H9 (cell line): Measurements from ENCODE around the gene LYRM9. TPM values are rescaled to one million over a fixed set of nuclear protein-coding genes. Genes with fewer than 3 reads are reported as not detected.

Experiments used
- DNase-seq: peaks from one replicate; pipeline ENCODE4 v3.0.0-alpha.2; 2017
- H2AFZ ChIP-seq: one replicate; pipeline ENCODE4 v1.6.1; 2013; ENCODE audit warnings: mild to moderate bottlenecking, low read length, control low read depth, moderate library complexity
- H2AK5ac ChIP-seq: 2 replicates; pipeline ENCODE4 v1.6.1; 2013; ENCODE audit warnings: low read length, control low read depth, mixed read lengths; ENCODE audit not compliant: insufficient read length
- H2BK120ac ChIP-seq: one replicate; pipeline ENCODE4 v1.6.1; 2013; ENCODE audit warnings: low read depth, mild to moderate bottlenecking, low read length, control low read depth, inconsistent platforms; ENCODE audit not compliant: poor library complexity, severe bottlenecking
- H2BK12ac ChIP-seq: 2 replicates; pipeline ENCODE4 v1.6.1; 2013; ENCODE audit warnings: low read length, control low read depth, mixed read lengths, low read depth; ENCODE audit not compliant: insufficient read length
- H2BK15ac ChIP-seq: 2 replicates; pipeline ENCODE4 v1.6.1; 2013; ENCODE audit warnings: low read depth, low read length, control low read depth
- H2BK20ac ChIP-seq: one replicate; pipeline ENCODE4 v1.6.1; 2013; ENCODE audit warnings: low read depth, mild to moderate bottlenecking, low read length, control low read depth, inconsistent platforms; ENCODE audit not compliant: poor library complexity, severe bottlenecking
- H2BK5ac ChIP-seq: 2 replicates; pipeline ENCODE4 v1.6.1; 2013; ENCODE audit warnings: low read length, control low read depth, mixed read lengths; ENCODE audit not compliant: insufficient read length
- H3K14ac ChIP-seq: 2 replicates; pipeline ENCODE4 v1.6.1; 2013; ENCODE audit warnings: low read length, control low read depth; ENCODE audit not compliant: insufficient read depth
- H3K18ac ChIP-seq: 2 replicates; pipeline ENCODE4 v1.6.1; 2013; ENCODE audit warnings: low read depth, mild to moderate bottlenecking, mixed read lengths, low read length, control low read depth; ENCODE audit not compliant: insufficient read length
- H3K23ac ChIP-seq: 2 replicates; pipeline ENCODE4 v1.6.1; 2013; ENCODE audit warnings: low read length, control low read depth, mixed read lengths, low read depth; ENCODE audit not compliant: insufficient read length
- H3K23me2 ChIP-seq: 2 replicates; pipeline ENCODE4 v1.6.1; 2013; ENCODE audit warnings: low read depth, mild to moderate bottlenecking, mixed read lengths, low read length, control low read depth; ENCODE audit not compliant: insufficient read length, poor library complexity, severe bottlenecking
- H3K27ac ChIP-seq: 2 replicates; pipeline ENCODE4 v1.5.1; 2013; ENCODE audit warnings: low read length, control low read depth, mixed read lengths, low read depth; ENCODE audit not compliant: insufficient read length
- H3K27me3 ChIP-seq: 2 replicates; pipeline ENCODE4 v1.6.1; 2013; ENCODE audit warnings: low read length, control low read depth, inconsistent platforms; ENCODE audit not compliant: insufficient read depth
- H3K4ac ChIP-seq: 2 replicates; pipeline ENCODE4 v1.6.1; 2013; ENCODE audit warnings: low read depth, mild to moderate bottlenecking, control low read depth, inconsistent platforms, low read length, moderate library complexity
- H3K4me1 ChIP-seq: 2 replicates; pipeline ENCODE4 v1.6.1; 2013; ENCODE audit warnings: low read length, control low read depth, inconsistent platforms; ENCODE audit not compliant: insufficient read depth
- H3K4me2 ChIP-seq: 2 replicates; pipeline ENCODE4 v1.6.1; 2013; ENCODE audit warnings: low read length, control low read depth, mixed read lengths; ENCODE audit not compliant: insufficient read length, insufficient read depth
- H3K56ac ChIP-seq: 2 replicates; pipeline ENCODE4 v1.6.1; 2013; ENCODE audit warnings: low read depth, mild to moderate bottlenecking, mixed read lengths, low read length, control low read depth; ENCODE audit not compliant: insufficient read length
- H3K79me1 ChIP-seq: 2 replicates; pipeline ENCODE4 v1.6.1; 2013; ENCODE audit warnings: low read depth, mild to moderate bottlenecking, moderate library complexity, low read length, control low read depth, inconsistent platforms; ENCODE audit not compliant: insufficient read depth, poor library complexity, severe bottlenecking
- H3K79me2 ChIP-seq: 2 replicates; pipeline ENCODE4 v1.6.1; 2013; ENCODE audit warnings: low read length, control low read depth, inconsistent platforms; ENCODE audit not compliant: insufficient read depth
- H3K9ac ChIP-seq: 2 replicates; pipeline ENCODE4 v1.6.1; 2013; ENCODE audit warnings: low read length, control low read depth, mixed read lengths; ENCODE audit not compliant: insufficient read length; ENCODE audit errors: extremely low read depth
- H3K9me3 ChIP-seq: one replicate; pipeline ENCODE4 v1.6.1; 2013; ENCODE audit warnings: low read depth, low read length, inconsistent platforms; ENCODE audit not compliant: control insufficient read depth
- H3T11ph ChIP-seq: one replicate; pipeline ENCODE4 v1.6.1; 2013; ENCODE audit warnings: mild to moderate bottlenecking, low read length, control low read depth, inconsistent platforms
- H4K20me1 ChIP-seq: one replicate; pipeline ENCODE4 v1.6.1; 2013; ENCODE audit not compliant: control insufficient read depth, insufficient read length, insufficient read depth
- H4K5ac ChIP-seq: 2 replicates; pipeline ENCODE4 v1.6.1; 2013; ENCODE audit warnings: low read depth, mild to moderate bottlenecking, mixed read lengths, low read length, control low read depth; ENCODE audit not compliant: insufficient read length
- H4K8ac ChIP-seq: replicated peaks from 2 replicates; pipeline ENCODE4 v1.6.1; 2013; ENCODE audit warnings: low read length, control low read depth, mixed read lengths, low read depth; ENCODE audit not compliant: insufficient read length
- H4K91ac ChIP-seq: 2 replicates; pipeline ENCODE4 v1.6.1; 2013; ENCODE audit warnings: low read depth, mild to moderate bottlenecking, moderate library complexity, mixed read lengths, low read length, control low read depth; ENCODE audit not compliant: insufficient read length
- H3K27ac Mint-ChIP-seq, 3 experiments: 2 replicates in 2 of 3; 3 replicates in 1 of 3; pipeline ENCODE4 v1.8.0; 2020 to 2021; ENCODE audit warnings: mixed read lengths in 3 of 3, mild to moderate bottlenecking in 1 of 3, moderate library complexity in 1 of 3
- H3K27me3 Mint-ChIP-seq: 2 replicates; pipeline ENCODE4 v1.8.0; 2021; ENCODE audit warnings: low read depth, mild to moderate bottlenecking, moderate library complexity, mixed read lengths
- H3K36me3 Mint-ChIP-seq, 3 experiments: 2 replicates in 2 of 3; 3 replicates in 1 of 3; pipeline ENCODE4 v1.8.0; 2020 to 2021; ENCODE audit warnings: low read depth in 3 of 3, mixed read lengths in 3 of 3; ENCODE audit not compliant: insufficient read depth in 1 of 3
- H3K4me1 Mint-ChIP-seq, 2 experiments: 2 replicates each; pipeline ENCODE4 v1.8.0; 2020; ENCODE audit warnings: mixed read lengths in 2 of 2
- H3K4me3 Mint-ChIP-seq, 2 experiments: 2 replicates in 1 of 2; 3 replicates in 1 of 2; pipeline ENCODE4 v1.8.0; 2020 to 2021; ENCODE audit warnings: mild to moderate bottlenecking in 2 of 2, mixed read lengths in 2 of 2, moderate library complexity in 1 of 2
- H3K9me3 Mint-ChIP-seq, 2 experiments: 2 replicates in 1 of 2; 3 replicates in 1 of 2; pipeline ENCODE4 v1.8.0; 2020; ENCODE audit warnings: mild to moderate bottlenecking in 2 of 2, mixed read lengths in 2 of 2, moderate library complexity in 1 of 2
- CTCF ChIP-seq: fragments of 200-600 bp; sonication (generic); conservative IDR thresholded peaks from 3 replicates; pipeline ENCODE4 v1.8.0; 2021; ENCODE audit warnings: antibody characterized with exemption, mild to moderate bottlenecking
- WGBS: extraction: QIAGEN DNeasy Blood & Tissue Kit; methylation state at CpG from one replicate; pipeline ENCODE4 v1.1.7; 2013; ENCODE audit warnings: missing lambda C conversion rate, low lambda C conversion rate, mixed read lengths; ENCODE audit not compliant: insufficient read length; ENCODE audit errors: extremely low coverage; 5-methylcytosine and 5-hydroxymethylcytosine counted together
- total RNA-seq: library from RNA; stranded (reverse); gene quantifications from 2 replicates; pipeline ENCODE4 v1.2.1, GENCODE V29; 2021

The LYRM9 gene
- total RNA-seq, 1 experiment from 2014 or later = 2.2 TPM

GRCh38 chr17:27940503-27941428 is 47.6 kb upstream of the LYRM9 start:
- no peak for DNase-seq
- Histone ChIP-seq H3T11ph (no peak overlapping the region), H2BK120ac (no peak overlapping the region), H3K9ac (no peak overlapping the region), H4K91ac (no peak overlapping the region), H2BK15ac (no peak overlapping the region), H4K8ac (no peak overlapping the region), H2BK20ac (no peak overlapping the region), H3K4me1 (peaks cover 6% of the 10 kb centered on the region), H2AFZ (no peak overlapping the region), H3K27me3 (no peaks in the 10 kb centered on the region), H3K18ac (no peak overlapping the region), H3K9me3 (no peaks in the 10 kb centered on the region), H3K4me2 (no peak overlapping the region), H3K23ac (no peak overlapping the region), H4K5ac (no peak overlapping the region), H3K56ac (no peak overlapping the region), H2BK5ac (no peak overlapping the region), H2AK5ac (no peak overlapping the region), H4K20me1 (no peaks in the 10 kb centered on the region), H3K27ac (no peak overlapping the region), H3K79me1 (no peaks in the 10 kb centered on the region), H3K79me2 (no peaks in the 10 kb centered on the region), H2BK12ac (no peak overlapping the region), H3K23me2 (peaks cover 4% of the 10 kb centered on the region), H3K14ac (no peak overlapping the region), H3K4ac (no peak overlapping the region)
- Mint-ChIP-seq H3K9me3 (peaks cover 10% of the 10 kb centered on the region in 2 experiments), H3K36me3 (peaks cover 0 to 1% (median 0%) of the 10 kb centered on the region in 3 experiments; a peak in 2 of 7 replicates), H3K4me3 (no peak overlapping the region), H3K27ac (no peak overlapping the region), H3K4me1 (peaks cover 50 to 55% of the 10 kb centered on the region in 2 experiments), H3K27me3 (peaks cover 3% of the 10 kb centered on the region)
- WGBS = no CpG with 5 or more reads among the region's 13 CpGs
- no peak for TF ChIP-seq CTCF
